ENCODE measurements around the gene TRPM6.

GRCh38 chr9:74765481-74765971 lies 122.2 kb downstream of the TRPM6 start:
- no peak for TF ChIP-seq CTCF (IDR thresholded peaks at IDR 0.05)
- no peak for TF ChIP-seq POLR2AphosphoS5 (IDR thresholded peaks at IDR 0.05)
- TF ChIP-seq EP300 (IDR thresholded peaks at IDR 0.05): no peak
- TF ChIP-seq POLR2A (IDR thresholded peaks at IDR 0.05): no peak

Data from stomach (tissue), 4 donors.